ENCODE results near the gene NEDD4L.

The NEDD4L gene

GRCh38 chr18:58005885-58006523 lies 38.0 kb upstream of the NEDD4L start:
- DNase-seq (ENCODE audit: low spot score), result peak; percentile 12
- POLR2A ChIA-PET (ENCODE audit: low non-redundant PET), result no interaction called here
- TF ChIP-seq, protein P1, sequence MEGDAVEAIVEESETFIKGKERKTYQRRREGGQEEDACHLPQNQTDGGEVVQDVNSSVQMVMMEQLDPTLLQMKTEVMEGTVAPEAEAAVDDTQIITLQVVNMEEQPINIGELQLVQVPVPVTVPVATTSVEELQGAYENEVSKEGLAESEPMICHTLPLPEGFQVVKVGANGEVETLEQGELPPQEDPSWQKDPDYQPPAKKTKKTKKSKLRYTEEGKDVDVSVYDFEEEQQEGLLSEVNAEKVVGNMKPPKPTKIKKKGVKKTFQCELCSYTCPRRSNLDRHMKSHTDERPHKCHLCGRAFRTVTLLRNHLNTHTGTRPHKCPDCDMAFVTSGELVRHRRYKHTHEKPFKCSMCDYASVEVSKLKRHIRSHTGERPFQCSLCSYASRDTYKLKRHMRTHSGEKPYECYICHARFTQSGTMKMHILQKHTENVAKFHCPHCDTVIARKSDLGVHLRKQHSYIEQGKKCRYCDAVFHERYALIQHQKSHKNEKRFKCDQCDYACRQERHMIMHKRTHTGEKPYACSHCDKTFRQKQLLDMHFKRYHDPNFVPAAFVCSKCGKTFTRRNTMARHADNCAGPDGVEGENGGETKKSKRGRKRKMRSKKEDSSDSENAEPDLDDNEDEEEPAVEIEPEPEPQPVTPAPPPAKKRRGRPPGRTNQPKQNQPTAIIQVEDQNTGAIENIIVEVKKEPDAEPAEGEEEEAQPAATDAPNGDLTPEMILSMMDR (conservative IDR thresholded peaks at IDR 0.05; ENCODE audit: low read depth), result no peak
- CTCF ChIA-PET, result no interaction called here
- no peak overlapping the region for H3K27ac ChIP-seq

GRCh38 chr18:58009166-58009565 lies 34.9 kb upstream of the NEDD4L start:
- POLR2A ChIA-PET (ENCODE audit: low non-redundant PET), result no interaction called here
- CTCF ChIA-PET, result no interaction called here
- DNase-seq (ENCODE audit: low spot score), result no peak
- TF ChIP-seq, protein P1 (conservative IDR thresholded peaks at IDR 0.05; ENCODE audit: low read depth), result no peak
- no peak overlapping the region for H3K27ac ChIP-seq

DNA sequence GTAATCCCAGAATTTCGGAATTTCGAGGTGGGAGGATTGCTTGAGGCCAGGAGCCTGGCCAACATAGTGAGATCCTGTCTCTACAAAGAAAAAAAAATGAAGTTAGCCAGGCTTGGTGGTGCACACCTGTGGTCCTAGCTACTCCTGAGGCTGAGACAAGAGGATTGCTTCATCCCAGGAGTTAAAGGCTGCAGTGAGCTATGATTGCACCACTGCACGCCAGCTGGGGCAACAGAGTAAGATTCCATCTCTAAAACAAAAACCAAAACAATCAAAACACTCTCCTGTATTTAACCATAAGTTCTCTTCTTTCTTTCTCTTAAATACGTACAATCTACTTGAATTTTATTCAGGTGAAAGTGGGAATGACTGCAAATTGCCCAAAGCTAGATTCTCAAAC lies 33.8 kb upstream of the NEDD4L start:
- ChIA-PET POLR2A (ENCODE audit: low non-redundant PET) (no interaction called here), CTCF (no interaction called here)
- TF ChIP-seq, protein P1 (conservative IDR thresholded peaks at IDR 0.05; ENCODE audit: low read depth), result no peak

DNA sequence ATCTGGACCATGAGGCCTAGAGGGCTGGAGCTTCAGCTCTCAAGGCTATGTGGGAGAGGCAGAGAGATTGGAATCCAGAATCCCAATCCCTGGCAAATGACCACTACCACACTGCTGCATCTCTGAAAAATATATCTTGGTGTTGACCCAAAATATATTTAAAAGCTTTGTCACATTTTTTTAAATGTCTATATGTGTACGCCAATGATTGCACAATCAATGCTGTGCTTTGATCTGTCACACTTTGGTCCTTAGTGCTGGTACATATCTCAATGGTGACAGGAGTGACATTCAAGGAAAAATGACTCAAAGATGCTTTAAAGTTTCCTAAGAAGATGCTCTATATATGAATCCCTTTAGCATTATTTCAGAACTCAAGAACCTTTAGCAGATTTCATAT lies 31.7 kb upstream of the NEDD4L start:
- H3K27ac ChIP-seq, result no peak overlapping the region

More for the DNA sequence above, 33.8 kb upstream of the NEDD4L start:
- no peak for DNase-seq (ENCODE audit: low spot score)
- no peak overlapping the region for H3K27ac ChIP-seq

GRCh38 chr18:58013241-58014211 lies 30.5 kb upstream of the NEDD4L start:
- ChIA-PET POLR2A (ENCODE audit: low non-redundant PET) (no interaction called here), CTCF (no interaction called here)
- TF ChIP-seq, protein P1 (conservative IDR thresholded peaks at IDR 0.05; ENCODE audit: low read depth), result no peak
- H3K27ac ChIP-seq, result no peak overlapping the region
- DNase-seq (ENCODE audit: low spot score), result peak; percentile 48

More for the DNA sequence above, 31.7 kb upstream of the NEDD4L start:
- CTCF ChIA-PET, result no interaction called here
- DNase-seq (ENCODE audit: low spot score), result no peak
- TF ChIP-seq, protein P1 (conservative IDR thresholded peaks at IDR 0.05; ENCODE audit: low read depth), result no peak
- POLR2A ChIA-PET (ENCODE audit: low non-redundant PET), result no interaction called here

GRCh38 chr18:58015065-58015780 lies 28.8 kb upstream of the NEDD4L start:
- ChIA-PET POLR2A (ENCODE audit: low non-redundant PET) (no interaction called here), CTCF (no interaction called here)
- TF ChIP-seq, protein P1 (conservative IDR thresholded peaks at IDR 0.05; ENCODE audit: low read depth), result no peak
- DNase-seq (ENCODE audit: low spot score), result no peak
- no peak overlapping the region for H3K27ac ChIP-seq
